CD4-positive, alpha-beta memory T cell (primary cell): ENCODE data around the gene PVR. TPM values are rescaled to one million over a fixed set of nuclear protein-coding genes. Genes with fewer than 3 reads are reported as not detected.

Source experiments
- CTCF ChIA-PET: fragments of 350-600 bp; sonication (Branson Sonifier 250); formaldehyde crosslinking; loops from one replicate; lab custom pipeline; 2021; ENCODE audit warnings: inconsistent platforms; ENCODE audit not compliant: partially characterized antibody; lab: Charles Lee
- POLR2A ChIA-PET: fragments of 350-600 bp; sonication (Branson Sonifier 250); formaldehyde crosslinking; loops from one replicate; lab custom pipeline; 2021; ENCODE audit not compliant: partially characterized antibody; lab: Charles Lee
- DNase-seq, 5 donors: peaks; one replicate each; pipeline versions ENCODE4 v3.0.0 to v3.0.0-alpha.2; 2020 to 2022; ENCODE audit warnings: mixed read lengths in 1 of 5
- H3K27ac ChIP-seq: one replicate; pipeline ENCODE4 v1.7.0; 2013; ENCODE audit warnings: low read depth, low read length
- H3K27me3 ChIP-seq: 2 replicates; pipeline ENCODE4 v1.7.0; 2013; ENCODE audit warnings: mild to moderate bottlenecking, low read length, moderate library complexity; ENCODE audit not compliant: insufficient read depth
- H3K36me3 ChIP-seq: 2 replicates; pipeline ENCODE4 v1.7.0; 2013; ENCODE audit warnings: mild to moderate bottlenecking, low read length, moderate library complexity; ENCODE audit not compliant: insufficient read depth
- H3K4me1 ChIP-seq: 2 replicates; pipeline ENCODE4 v1.7.0; 2013; ENCODE audit warnings: mild to moderate bottlenecking, low read length, moderate library complexity; ENCODE audit not compliant: insufficient read depth
- H3K4me3 ChIP-seq, 2 donors: one replicate each; pipeline ENCODE4 v1.7.0; 2013; ENCODE audit warnings: low read length in 2 of 2, mild to moderate bottlenecking in 1 of 2
- H3K9me3 ChIP-seq, 2 donors: one replicate each; pipeline ENCODE4 v1.7.0; 2013; ENCODE audit warnings: low read length in 2 of 2, control low read depth in 1 of 2; ENCODE audit not compliant: control insufficient read depth in 1 of 2
- H3K27ac Mint-ChIP-seq, 7 donors: one replicate each; pipeline ENCODE4 v1.8.0; 2020 to 2021; ENCODE audit warnings: mixed read lengths in 7 of 7, mild to moderate bottlenecking in 6 of 7, inconsistent platforms in 3 of 7, moderate library complexity in 3 of 7
- H3K27me3 Mint-ChIP-seq, 2 donors: one replicate each; pipeline ENCODE4 v1.8.0; 2020 to 2021; ENCODE audit warnings: mixed read lengths in 2 of 2
- H3K36me3 Mint-ChIP-seq, 2 donors: one replicate each; pipeline ENCODE4 v1.8.0; 2020 to 2021; ENCODE audit warnings: mixed read lengths in 2 of 2, inconsistent platforms in 1 of 2, mild to moderate bottlenecking in 1 of 2
- H3K4me1 Mint-ChIP-seq, 4 donors: one replicate each; pipeline ENCODE4 v1.8.0; 2020 to 2021; ENCODE audit warnings: mixed read lengths in 4 of 4, mild to moderate bottlenecking in 1 of 4
- H3K4me3 Mint-ChIP-seq, 8 donors: one replicate each; pipeline ENCODE4 v1.8.0; 2020 to 2021; ENCODE audit warnings: mixed read lengths in 8 of 8, mild to moderate bottlenecking in 7 of 8, moderate library complexity in 6 of 8, inconsistent platforms in 3 of 8
- H3K9me3 Mint-ChIP-seq, 8 donors: one replicate each; pipeline ENCODE4 v1.8.0; 2020 to 2021; ENCODE audit warnings: mixed read lengths in 8 of 8, mild to moderate bottlenecking in 5 of 8, inconsistent platforms in 3 of 8, moderate library complexity in 1 of 8
- intact Hi-C: fragments of 100-400 bp; cut with micrococcal nuclease; formaldehyde crosslinking; loops from one replicate; pipeline ENCODE4 v1.15.1; 2023
- polyA plus RNA-seq, 2 donors: library from polyadenylated mRNA; unstranded; fragments of 300-500 nt; fragmentation: Illumina TruSeq; gene quantifications; one replicate each; pipeline ENCODE4 v1.2.3, GENCODE V29; 2021
- total RNA-seq, 2 experiments: library from RNA; stranded (reverse); gene quantifications; one replicate each; pipeline ENCODE4 v1.2.3, GENCODE V29; 2021

The PVR gene
- total and polyA plus RNA-seq, 4 experiments from 2014 or later = 0.34 to 1.7 (median 1.0) TPM; not detected in 1

- Mint-ChIP-seq H3K27ac (no peak within 1 kb of the TSS), H3K27me3 (no peaks in the 10 kb centered on the region), H3K4me1 (peaks cover 0 to 12% (median 4%) of the 10 kb centered on the region in 4 donors), H3K4me3 (no peak within 1 kb of the TSS), H3K9me3 (no peaks in the 10 kb centered on the region), H3K36me3 (no peaks in the 10 kb centered on the region)
- Histone ChIP-seq H3K27me3 (no peaks in the 10 kb centered on the region), H3K27ac (no peak within 1 kb of the TSS), H3K9me3 (no peaks in the 10 kb centered on the region), H3K36me3 (no peaks in the 10 kb centered on the region), H3K4me1 (peaks cover 3% of the 10 kb centered on the region), H3K4me3 (no peak within 1 kb of the TSS)
- no peak for DNase-seq
- intact Hi-C loops = loop anchor here (10.0 kb wide), 1 partner anchor 256 kb away; the partner anchor contains the start of gene CLPTM1
- CTCF ChIA-PET = no interaction called here
- POLR2A ChIA-PET = no interaction called here
Observed at GRCh38 chr19:44698492-44699201, 54.9 kb downstream of the PVR start, which contains the start of gene CEACAM16. CEACAM16 (plus strand) TSS chr19:44699151; CDS start chr19:44701457, 2,306 bp downstream.

DNA sequence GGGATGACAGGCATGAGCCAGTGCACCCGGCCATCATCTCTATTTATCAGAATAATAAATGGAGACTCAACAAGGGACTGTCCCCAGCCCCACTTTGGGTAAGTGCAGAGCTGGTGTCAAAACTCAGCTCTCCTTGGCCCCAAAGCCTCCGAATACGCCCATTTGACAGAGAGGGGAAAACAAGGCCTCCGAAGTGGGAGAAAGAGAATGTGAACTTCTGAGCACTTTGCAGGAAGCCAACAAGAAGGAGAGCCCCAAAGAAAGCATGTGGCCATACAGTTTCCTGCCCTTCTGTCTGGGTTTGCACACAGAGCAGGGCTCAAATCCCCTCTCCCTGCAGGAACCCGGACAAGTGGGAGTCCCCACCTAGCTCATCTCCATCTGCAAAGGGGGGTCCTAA, 56.8 kb downstream of the PVR start:
- Histone ChIP-seq H3K36me3 (no peaks in the 10 kb centered on the region), H3K27me3 (no peaks in the 10 kb centered on the region), H3K9me3 (no peaks in the 10 kb centered on the region), H3K27ac (no peak overlapping the region), H3K4me3 (no peak overlapping the region), H3K4me1 (no peaks in the 10 kb centered on the region)
- DNase-seq = no peak
- no peak overlapping the region for H3K27ac Mint-ChIP-seq
- peaks cover 0 to 5% (median 0%) of the 10 kb centered on the region in 4 donors for H3K4me1 Mint-ChIP-seq
- no peaks in the 10 kb centered on the region for H3K27me3 Mint-ChIP-seq
- no peak overlapping the region for H3K4me3 Mint-ChIP-seq
- H3K9me3 Mint-ChIP-seq = no peaks in the 10 kb centered on the region
- CTCF ChIA-PET = no interaction called here
- no peaks in the 10 kb centered on the region for H3K36me3 Mint-ChIP-seq
- intact Hi-C loops = no loop called here
- POLR2A ChIA-PET = no interaction called here

- Mint-ChIP-seq H3K4me3 (no peak overlapping the region), H3K27ac (no peak overlapping the region), H3K27me3 (no peaks in the 10 kb centered on the region), H3K4me1 (peaks cover 0 to 5% (median 0%) of the 10 kb centered on the region in 4 donors), H3K36me3 (no peaks in the 10 kb centered on the region), H3K9me3 (no peaks in the 10 kb centered on the region)
- Histone ChIP-seq H3K27ac (no peak overlapping the region), H3K4me1 (no peaks in the 10 kb centered on the region), H3K36me3 (no peaks in the 10 kb centered on the region), H3K27me3 (no peaks in the 10 kb centered on the region), H3K9me3 (no peaks in the 10 kb centered on the region), H3K4me3 (no peak overlapping the region)
- intact Hi-C loops = no loop called here
- CTCF ChIA-PET = no interaction called here
- POLR2A ChIA-PET = no interaction called here
- no peak for DNase-seq
Observed at GRCh38 chr19:44701228-44701627, 57.5 kb downstream of the PVR start.

- no peak overlapping the region for H3K27ac ChIP-seq
- no peak overlapping the region for H3K4me3 ChIP-seq
- ChIA-PET POLR2A (no interaction called here), CTCF (interaction anchor here (1.0 to 1.5 kb wide), 2 partner anchors 15 to 21 kb away, joined by 3 read pairs; no protein-coding TSS in a partner anchor)
- H3K27me3 ChIP-seq = no peaks in the 10 kb centered on the region
- H3K27me3 Mint-ChIP-seq = no peaks in the 10 kb centered on the region
- H3K36me3 ChIP-seq = no peaks in the 10 kb centered on the region
- no peak for DNase-seq
- no peaks in the 10 kb centered on the region for H3K36me3 Mint-ChIP-seq
- no peak overlapping the region for H3K4me3 Mint-ChIP-seq
- intact Hi-C loops = no loop called here
- no peaks in the 10 kb centered on the region for H3K9me3 Mint-ChIP-seq
- no peak overlapping the region for H3K27ac Mint-ChIP-seq
- H3K4me1 ChIP-seq = no peaks in the 10 kb centered on the region
- no peaks in the 10 kb centered on the region for H3K9me3 ChIP-seq
- no peaks in the 10 kb centered on the region for H3K4me1 Mint-ChIP-seq
Observed at GRCh38 chr19:44702551-44703176, 59.0 kb downstream of the PVR start.

DNA sequence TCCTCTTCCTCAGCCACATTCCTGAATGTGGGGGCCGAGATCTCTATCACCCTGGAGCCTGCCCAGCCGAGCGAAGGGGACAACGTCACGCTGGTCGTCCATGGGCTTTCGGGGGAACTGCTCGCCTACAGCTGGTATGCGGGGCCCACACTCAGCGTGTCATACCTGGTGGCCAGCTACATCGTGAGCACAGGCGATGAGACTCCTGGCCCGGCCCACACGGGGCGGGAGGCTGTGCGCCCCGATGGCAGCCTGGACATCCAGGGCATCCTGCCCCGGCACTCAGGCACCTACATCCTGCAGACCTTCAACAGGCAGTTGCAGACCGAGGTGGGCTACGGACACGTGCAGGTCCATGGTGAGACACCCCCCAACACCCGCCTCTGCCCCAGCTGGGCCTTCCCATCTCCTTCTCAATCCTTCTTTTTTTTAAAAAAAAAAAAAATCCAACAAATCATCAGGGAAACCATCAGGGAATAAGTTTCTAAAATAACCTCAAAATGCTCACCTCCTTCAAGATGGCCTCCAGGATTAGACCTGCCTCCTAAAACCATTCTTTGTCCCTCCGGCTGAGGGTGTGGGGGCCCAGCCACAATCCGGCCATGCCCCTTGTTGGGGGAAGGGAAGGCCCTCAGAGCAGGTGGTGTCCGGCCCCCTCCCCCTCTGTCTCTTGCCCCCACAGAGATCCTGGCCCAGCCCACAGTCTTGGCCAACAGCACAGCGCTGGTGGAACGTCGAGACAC, 59.8 kb downstream of the PVR start:
- Histone ChIP-seq H3K27me3 (no peaks in the 10 kb centered on the region), H3K4me1 (no peaks in the 10 kb centered on the region), H3K27ac (no peak overlapping the region), H3K9me3 (no peaks in the 10 kb centered on the region), H3K36me3 (no peaks in the 10 kb centered on the region), H3K4me3 (no peak overlapping the region)
- CTCF ChIA-PET = interaction anchor here (1.0 to 1.5 kb wide), 2 partner anchors 14 to 21 kb away, joined by 3 read pairs; no protein-coding TSS in a partner anchor
- Mint-ChIP-seq H3K27ac (no peak overlapping the region), H3K4me3 (no peak overlapping the region), H3K36me3 (no peaks in the 10 kb centered on the region), H3K4me1 (no peaks in the 10 kb centered on the region), H3K9me3 (no peaks in the 10 kb centered on the region), H3K27me3 (no peaks in the 10 kb centered on the region)
- POLR2A ChIA-PET = no interaction called here
- intact Hi-C loops = no loop called here
- DNase-seq = no peak

- ChIA-PET POLR2A (no interaction called here), CTCF (no interaction called here)
- Histone ChIP-seq H3K27ac (no peak overlapping the region), H3K27me3 (no peaks in the 10 kb centered on the region), H3K4me1 (no peaks in the 10 kb centered on the region), H3K36me3 (no peaks in the 10 kb centered on the region), H3K9me3 (no peaks in the 10 kb centered on the region), H3K4me3 (no peak overlapping the region)
- H3K27me3 Mint-ChIP-seq = no peaks in the 10 kb centered on the region
- no peaks in the 10 kb centered on the region for H3K36me3 Mint-ChIP-seq
- intact Hi-C loops = no loop called here
- H3K27ac Mint-ChIP-seq = no peak overlapping the region
- no peak for DNase-seq
- H3K9me3 Mint-ChIP-seq = no peaks in the 10 kb centered on the region
- no peaks in the 10 kb centered on the region for H3K4me1 Mint-ChIP-seq
- no peak overlapping the region for H3K4me3 Mint-ChIP-seq
Observed at GRCh38 chr19:44704982-44705381, 61.3 kb downstream of the PVR start.

DNA sequence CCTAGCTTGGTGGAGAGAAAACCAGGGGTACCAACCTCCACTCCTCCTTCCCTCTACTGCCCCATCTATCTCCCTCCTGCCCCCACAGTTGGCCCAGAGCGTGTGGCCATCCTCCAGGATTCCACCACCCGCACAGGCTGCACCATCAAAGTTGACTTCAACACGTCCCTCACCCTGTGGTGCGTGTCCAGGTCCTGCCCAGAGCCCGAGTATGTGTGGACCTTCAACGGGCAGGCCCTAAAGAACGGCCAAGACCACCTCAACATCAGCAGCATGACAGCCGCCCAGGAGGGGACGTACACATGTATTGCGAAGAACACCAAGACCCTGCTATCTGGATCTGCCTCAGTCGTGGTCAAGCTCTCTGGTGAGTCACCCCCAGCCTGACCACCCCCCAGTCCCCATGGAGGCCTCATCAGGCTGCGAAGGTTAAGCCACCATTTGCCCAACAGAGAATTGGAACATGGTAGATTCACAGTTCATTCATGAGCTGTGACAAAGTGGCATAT, 61.8 kb downstream of the PVR start:
- no peak overlapping the region for H3K4me3 Mint-ChIP-seq
- no peaks in the 10 kb centered on the region for H3K4me1 Mint-ChIP-seq
- ChIA-PET CTCF (no interaction called here), POLR2A (no interaction called here)
- Histone ChIP-seq H3K4me1 (no peaks in the 10 kb centered on the region), H3K36me3 (no peaks in the 10 kb centered on the region), H3K9me3 (no peaks in the 10 kb centered on the region), H3K27me3 (no peaks in the 10 kb centered on the region), H3K4me3 (no peak overlapping the region), H3K27ac (no peak overlapping the region)
- H3K27ac Mint-ChIP-seq = no peak overlapping the region
- no peaks in the 10 kb centered on the region for H3K36me3 Mint-ChIP-seq
- no peak for DNase-seq
- no peaks in the 10 kb centered on the region for H3K27me3 Mint-ChIP-seq
- intact Hi-C loops = no loop called here
- H3K9me3 Mint-ChIP-seq = peaks cover 0 to 3% (median 0%) of the 10 kb centered on the region in 8 donors
